Ovary (tissue), 3 donors: ENCODE data around the gene SMIM7.

ENCODE experiments used
- POLR2A ChIP-seq: fragments of 450-650 bp; IDR thresholded peaks from one replicate; pipeline ENCODE4 v1.6.1; 2017; ENCODE audit warnings: antibody characterized with exemption, mild to moderate bottlenecking, moderate library complexity
- TF ChIP-seq, protein P1 (sequence below), 3 donors: fragments of 450-650 bp in 2 of 3; fragments of 200-600 bp in 1 of 3; IDR thresholded peaks; one replicate each; pipeline versions ENCODE4 v1.5.1 to v1.8.0; 2016 to 2022; ENCODE audit warnings: antibody characterized with exemption in 3 of 3, mild to moderate bottlenecking in 1 of 3
- donor health status: DM: no; HTN: no; CAD: no.

DNA sequence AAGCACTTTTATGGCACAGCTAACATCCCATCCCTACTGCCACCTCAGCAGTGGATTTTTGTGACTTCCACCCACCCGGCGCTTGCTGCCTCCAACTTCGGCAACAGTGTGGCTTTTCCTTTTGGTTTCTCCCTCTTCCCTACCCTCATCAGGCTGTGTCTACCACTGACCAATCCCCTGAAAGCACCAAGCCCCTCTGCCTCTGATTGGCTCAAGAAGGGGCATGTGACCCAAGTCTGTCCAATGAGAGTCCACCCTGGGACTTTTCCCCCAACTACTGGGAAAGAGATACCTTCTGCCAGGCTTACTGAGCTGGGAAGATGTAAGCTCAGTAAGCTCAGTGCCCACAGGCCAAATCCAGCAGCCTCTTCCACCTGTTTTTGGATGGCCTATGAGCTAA lies 5.8 kb downstream of the SMIM7 start:
- TF ChIP-seq, protein P1, sequence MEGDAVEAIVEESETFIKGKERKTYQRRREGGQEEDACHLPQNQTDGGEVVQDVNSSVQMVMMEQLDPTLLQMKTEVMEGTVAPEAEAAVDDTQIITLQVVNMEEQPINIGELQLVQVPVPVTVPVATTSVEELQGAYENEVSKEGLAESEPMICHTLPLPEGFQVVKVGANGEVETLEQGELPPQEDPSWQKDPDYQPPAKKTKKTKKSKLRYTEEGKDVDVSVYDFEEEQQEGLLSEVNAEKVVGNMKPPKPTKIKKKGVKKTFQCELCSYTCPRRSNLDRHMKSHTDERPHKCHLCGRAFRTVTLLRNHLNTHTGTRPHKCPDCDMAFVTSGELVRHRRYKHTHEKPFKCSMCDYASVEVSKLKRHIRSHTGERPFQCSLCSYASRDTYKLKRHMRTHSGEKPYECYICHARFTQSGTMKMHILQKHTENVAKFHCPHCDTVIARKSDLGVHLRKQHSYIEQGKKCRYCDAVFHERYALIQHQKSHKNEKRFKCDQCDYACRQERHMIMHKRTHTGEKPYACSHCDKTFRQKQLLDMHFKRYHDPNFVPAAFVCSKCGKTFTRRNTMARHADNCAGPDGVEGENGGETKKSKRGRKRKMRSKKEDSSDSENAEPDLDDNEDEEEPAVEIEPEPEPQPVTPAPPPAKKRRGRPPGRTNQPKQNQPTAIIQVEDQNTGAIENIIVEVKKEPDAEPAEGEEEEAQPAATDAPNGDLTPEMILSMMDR (IDR thresholded peaks at IDR 0.05), result no peak
- TF ChIP-seq POLR2A, result no peak
